ENCODE results near the gene FAM107A. TPM values are rescaled to one million over a fixed set of nuclear protein-coding genes. Genes with fewer than 3 reads are reported as not detected.
"Not testable (repeated sequence)": the region's sequence is repeated elsewhere in the genome, so short reads cannot be mapped to it uniquely, and the experiment has no call there.

FAM107A gene
- total and polyA plus RNA-seq, 8 donors, result 1.7 to 21.0 (median 6.9) TPM

DNA sequence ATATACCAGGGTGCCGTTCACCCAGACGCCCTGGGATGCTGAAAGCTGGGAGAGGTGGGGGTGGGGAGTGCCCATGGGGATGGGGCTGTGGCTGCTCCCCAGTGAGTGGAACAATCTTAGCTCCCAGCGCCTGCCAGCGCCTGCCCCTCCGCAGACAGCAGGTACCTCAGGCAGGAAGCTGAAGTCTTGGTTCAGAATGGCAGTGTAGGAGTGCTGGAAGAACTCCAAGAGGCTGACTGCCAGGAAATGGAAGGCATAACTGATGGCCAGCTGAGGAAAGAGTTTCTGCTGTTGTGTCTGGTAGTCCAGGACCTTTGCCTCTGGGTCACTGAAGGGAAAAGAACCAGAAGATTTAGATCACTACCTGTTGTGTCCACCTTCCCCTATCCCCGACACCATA, 48.6 kb downstream of the FAM107A start:
- DNase-seq, result peak in 5 of 6 donors; percentile 71 to 86 (median 76)
- H3K27ac ChIP-seq, result no peak overlapping the region
- intact Hi-C loops (cut with DNase I), result no loop called here
- no peak for FAIRE-seq
- peaks cover 3 to 7% (median 7%) of the 10 kb centered on the region in 3 donors for H3K4me1 ChIP-seq
- H3K36me3 ChIP-seq, result no peaks in the 10 kb centered on the region
- WGBS, 2 donors, result 49 to 52% methylated on average over 6 of the region's 6 CpGs
- no peaks in the 10 kb centered on the region for H3K9me3 ChIP-seq
- H3K27me3 ChIP-seq, result no peaks in the 10 kb centered on the region
- TF ChIP-seq, protein P1, sequence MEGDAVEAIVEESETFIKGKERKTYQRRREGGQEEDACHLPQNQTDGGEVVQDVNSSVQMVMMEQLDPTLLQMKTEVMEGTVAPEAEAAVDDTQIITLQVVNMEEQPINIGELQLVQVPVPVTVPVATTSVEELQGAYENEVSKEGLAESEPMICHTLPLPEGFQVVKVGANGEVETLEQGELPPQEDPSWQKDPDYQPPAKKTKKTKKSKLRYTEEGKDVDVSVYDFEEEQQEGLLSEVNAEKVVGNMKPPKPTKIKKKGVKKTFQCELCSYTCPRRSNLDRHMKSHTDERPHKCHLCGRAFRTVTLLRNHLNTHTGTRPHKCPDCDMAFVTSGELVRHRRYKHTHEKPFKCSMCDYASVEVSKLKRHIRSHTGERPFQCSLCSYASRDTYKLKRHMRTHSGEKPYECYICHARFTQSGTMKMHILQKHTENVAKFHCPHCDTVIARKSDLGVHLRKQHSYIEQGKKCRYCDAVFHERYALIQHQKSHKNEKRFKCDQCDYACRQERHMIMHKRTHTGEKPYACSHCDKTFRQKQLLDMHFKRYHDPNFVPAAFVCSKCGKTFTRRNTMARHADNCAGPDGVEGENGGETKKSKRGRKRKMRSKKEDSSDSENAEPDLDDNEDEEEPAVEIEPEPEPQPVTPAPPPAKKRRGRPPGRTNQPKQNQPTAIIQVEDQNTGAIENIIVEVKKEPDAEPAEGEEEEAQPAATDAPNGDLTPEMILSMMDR (IDR thresholded peaks at IDR 0.05), result no peak
- no peak overlapping the region for H3K4me3 ChIP-seq
- ATAC-seq, result peak; percentile 36 to 77 (median 70)

DNA sequence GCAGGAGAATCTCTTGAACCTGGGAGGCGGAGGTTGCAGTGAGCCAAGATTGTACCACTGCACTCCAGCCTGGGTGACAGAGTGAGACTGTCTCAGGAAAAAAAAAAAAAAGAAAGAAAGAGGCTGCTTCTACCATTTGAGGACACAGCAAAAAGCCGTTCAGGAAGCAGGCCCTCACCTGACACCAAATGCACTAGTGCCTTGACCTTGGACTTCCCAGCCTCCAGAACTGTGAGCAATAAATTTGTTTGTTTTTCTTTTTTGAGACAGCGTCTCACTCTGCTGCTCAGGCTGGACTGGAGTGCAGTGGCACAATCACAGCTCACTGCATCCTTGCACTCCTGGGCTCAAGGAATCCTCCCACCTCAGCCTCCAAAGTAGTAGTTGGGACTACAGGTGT, 49.8 kb downstream of the FAM107A start:
- WGBS, 2 donors, result 79 to 84% methylated on average over 3 of the region's 3 CpGs
- H3K27me3 ChIP-seq; intact Hi-C loops (cut with DNase I); H3K4me1 ChIP-seq; H3K4me3 ChIP-seq; H3K9me3 ChIP-seq; FAIRE-seq; DNase-seq; H3K36me3 ChIP-seq; H3K27ac ChIP-seq; ATAC-seq: not testable (repeated sequence)

- peaks cover 0 to 3% (median 0%) of the 10 kb centered on the region in 3 donors for H3K4me1 ChIP-seq
- H3K36me3 ChIP-seq, result no peaks in the 10 kb centered on the region
- H3K9me3 ChIP-seq, result no peaks in the 10 kb centered on the region
- H3K27ac ChIP-seq, result no peak overlapping the region
- peak in 3 of 4 donors; percentile 18 to 52 (median 34) for ATAC-seq
- TF ChIP-seq, protein P1 (IDR thresholded peaks at IDR 0.05), result no peak
- no peak overlapping the region for H3K4me3 ChIP-seq
- no peak for DNase-seq
- intact Hi-C loops (cut with DNase I), result no loop called here
- 90 to 95% methylated on average over 7 of the region's 7 CpGs for WGBS, 2 donors
- H3K27me3 ChIP-seq, result no peaks in the 10 kb centered on the region
- FAIRE-seq, result no peak
Observed at GRCh38 chr3:58526515-58526957, 50.7 kb downstream of the FAM107A start.

GRCh38 chr3:58524326-58524888, 52.8 kb downstream of the FAM107A start:
- TF ChIP-seq, protein P1 (IDR thresholded peaks at IDR 0.05), result no peak
- no peak for FAIRE-seq
- 90 to 94% methylated on average over 11 of the region's 11 CpGs for WGBS, 2 donors
- H3K4me1 ChIP-seq, result peaks cover 0 to 3% (median 0%) of the 10 kb centered on the region in 3 donors
- H3K9me3 ChIP-seq, result no peaks in the 10 kb centered on the region
- no peak overlapping the region for H3K4me3 ChIP-seq
- H3K27me3 ChIP-seq, result no peaks in the 10 kb centered on the region
- intact Hi-C loops (cut with DNase I), result no loop called here
- no peaks in the 10 kb centered on the region for H3K36me3 ChIP-seq
- DNase-seq, result no peak
- no peak for ATAC-seq
- no peak overlapping the region for H3K27ac ChIP-seq

DNA sequence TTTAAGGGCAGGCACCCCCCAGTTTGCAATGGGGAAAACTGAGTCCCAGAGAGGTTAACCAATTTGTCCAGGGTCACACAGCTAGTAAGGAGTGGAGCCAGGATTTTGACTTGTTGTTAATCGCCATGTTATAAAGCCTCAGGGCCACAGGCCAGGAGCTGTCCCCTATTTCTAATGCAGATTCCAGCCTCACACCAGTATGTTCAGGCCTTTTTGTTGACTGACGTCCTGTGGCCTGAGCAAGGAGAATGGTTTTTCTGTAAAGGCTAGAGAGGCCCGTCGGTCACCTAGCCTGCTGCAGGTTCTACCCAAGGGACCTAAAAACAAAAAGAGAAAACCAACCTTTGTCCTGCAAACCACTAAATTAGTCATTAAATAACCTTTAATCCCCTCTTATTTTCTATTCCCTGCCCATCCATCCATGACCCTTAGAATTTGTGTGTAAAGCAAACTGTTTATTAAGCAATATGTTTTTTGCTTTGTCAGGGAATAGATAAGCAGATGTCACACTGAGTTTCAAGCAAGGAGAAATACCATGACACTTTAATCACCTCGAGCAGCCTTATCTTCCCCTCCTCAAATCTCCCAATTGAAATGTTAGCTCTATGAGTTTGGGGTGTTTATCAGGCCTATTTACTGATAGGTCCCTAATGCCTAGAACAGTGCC, 54.3 kb downstream of the FAM107A start:
- ATAC-seq (no peak), DNase-seq (no peak), FAIRE-seq (no peak)
- Histone ChIP-seq H3K36me3 (no peaks in the 10 kb centered on the region), H3K9me3 (no peaks in the 10 kb centered on the region), H3K4me3 (no peak overlapping the region), H3K27ac (no peak overlapping the region), H3K4me1 (no peaks in the 10 kb centered on the region), H3K27me3 (no peaks in the 10 kb centered on the region)
- TF ChIP-seq, protein P1 (IDR thresholded peaks at IDR 0.05), result no peak
- intact Hi-C loops (cut with DNase I), result no loop called here
- 79 to 81% methylated on average over 5 of the region's 5 CpGs for WGBS, 2 donors
